Measurements from ENCODE around the gene MACF1.

GRCh38 chr1:39255222-39255621, 50.7 kb downstream of the MACF1 start:
- no peak for TF ChIP-seq CTCF (IDR thresholded peaks at IDR 0.05)
- no peak for TF ChIP-seq POLR2A (IDR thresholded peaks at IDR 0.05)

Data from uterus (tissue), 2 donors.